Transverse colon (tissue), 4 donors: ENCODE data around the gene FOXO1.

ENCODE experiments used
- POLR2A ChIP-seq: fragments of 450-650 bp; IDR thresholded peaks from one replicate; pipeline ENCODE4 v1.6.1; 2016; ENCODE audit warnings: antibody characterized with exemption, mild to moderate bottlenecking, moderate library complexity
- POLR2AphosphoS5 ChIP-seq, 3 donors: sonication (generic); formaldehyde crosslinking; IDR thresholded peaks; one replicate each; pipeline ENCODE4 v1.6.1; 2016; ENCODE audit warnings: antibody characterized with exemption in 3 of 3
- TF ChIP-seq, protein P1 (sequence below), 5 experiments: fragments of 200-600 bp in 3 of 5; fragments of 450-650 bp in 2 of 5; sonication (generic) in 3 of 5; IDR thresholded peaks; 1 replicate in 2 of 5; 2 replicates in 3 of 5; pipeline ENCODE4 v1.5.1; 2016 to 2017; ENCODE audit warnings: antibody characterized with exemption in 5 of 5, inconsistent platforms in 3 of 5, mild to moderate bottlenecking in 2 of 5, moderate library complexity in 1 of 5

DNA sequence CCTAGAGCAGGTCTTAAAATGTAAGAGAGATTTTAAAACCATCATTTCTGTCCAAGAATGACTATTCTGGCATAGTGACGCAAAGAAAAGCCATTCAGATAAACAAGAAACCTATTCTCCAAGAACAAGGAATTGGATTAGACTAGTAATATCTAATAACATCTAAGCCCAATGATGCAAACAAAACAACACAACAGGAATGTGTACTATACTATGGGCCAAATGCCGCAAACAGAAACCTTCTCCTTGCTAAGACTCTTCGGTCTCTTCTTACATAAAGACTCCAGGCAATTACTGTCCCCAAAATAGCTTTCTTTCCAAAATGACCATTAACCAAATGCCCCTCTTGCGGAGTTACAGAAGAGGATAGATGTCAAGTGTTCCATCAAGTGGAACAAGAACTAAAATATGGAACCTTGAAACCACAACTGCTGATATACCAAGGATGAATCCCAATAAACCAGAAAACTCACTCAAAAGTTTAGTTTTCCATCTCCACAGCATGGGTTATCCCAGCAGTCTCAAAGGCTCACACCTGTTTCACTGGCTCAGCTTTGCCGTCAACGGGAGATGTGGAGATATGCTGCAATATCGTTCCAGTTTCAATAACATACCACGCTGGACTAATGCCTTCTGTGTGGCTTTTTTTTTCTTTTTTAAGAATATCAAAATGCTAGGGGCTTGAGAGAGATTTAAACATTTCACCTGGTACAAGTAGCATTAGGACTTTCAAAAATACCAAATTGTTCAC, 76.2 kb downstream of the FOXO1 start:
- TF ChIP-seq POLR2A (no peak), POLR2AphosphoS5 (IDR thresholded peaks at IDR 0.05) (no peak)
- TF ChIP-seq, protein P1, sequence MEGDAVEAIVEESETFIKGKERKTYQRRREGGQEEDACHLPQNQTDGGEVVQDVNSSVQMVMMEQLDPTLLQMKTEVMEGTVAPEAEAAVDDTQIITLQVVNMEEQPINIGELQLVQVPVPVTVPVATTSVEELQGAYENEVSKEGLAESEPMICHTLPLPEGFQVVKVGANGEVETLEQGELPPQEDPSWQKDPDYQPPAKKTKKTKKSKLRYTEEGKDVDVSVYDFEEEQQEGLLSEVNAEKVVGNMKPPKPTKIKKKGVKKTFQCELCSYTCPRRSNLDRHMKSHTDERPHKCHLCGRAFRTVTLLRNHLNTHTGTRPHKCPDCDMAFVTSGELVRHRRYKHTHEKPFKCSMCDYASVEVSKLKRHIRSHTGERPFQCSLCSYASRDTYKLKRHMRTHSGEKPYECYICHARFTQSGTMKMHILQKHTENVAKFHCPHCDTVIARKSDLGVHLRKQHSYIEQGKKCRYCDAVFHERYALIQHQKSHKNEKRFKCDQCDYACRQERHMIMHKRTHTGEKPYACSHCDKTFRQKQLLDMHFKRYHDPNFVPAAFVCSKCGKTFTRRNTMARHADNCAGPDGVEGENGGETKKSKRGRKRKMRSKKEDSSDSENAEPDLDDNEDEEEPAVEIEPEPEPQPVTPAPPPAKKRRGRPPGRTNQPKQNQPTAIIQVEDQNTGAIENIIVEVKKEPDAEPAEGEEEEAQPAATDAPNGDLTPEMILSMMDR (IDR thresholded peaks at IDR 0.05): no peak
